Measurements from ENCODE around the gene GCLC. TPM values are rescaled to one million over a fixed set of nuclear protein-coding genes. Genes with fewer than 3 reads are reported as not detected.
A peak's percentile ranks its signal among the peaks of the same experiment; 100 is the strongest.

GCLC gene
- total RNA-seq, 2 donors from 2014 or later, result 77.1 to 81.2 TPM

DNA sequence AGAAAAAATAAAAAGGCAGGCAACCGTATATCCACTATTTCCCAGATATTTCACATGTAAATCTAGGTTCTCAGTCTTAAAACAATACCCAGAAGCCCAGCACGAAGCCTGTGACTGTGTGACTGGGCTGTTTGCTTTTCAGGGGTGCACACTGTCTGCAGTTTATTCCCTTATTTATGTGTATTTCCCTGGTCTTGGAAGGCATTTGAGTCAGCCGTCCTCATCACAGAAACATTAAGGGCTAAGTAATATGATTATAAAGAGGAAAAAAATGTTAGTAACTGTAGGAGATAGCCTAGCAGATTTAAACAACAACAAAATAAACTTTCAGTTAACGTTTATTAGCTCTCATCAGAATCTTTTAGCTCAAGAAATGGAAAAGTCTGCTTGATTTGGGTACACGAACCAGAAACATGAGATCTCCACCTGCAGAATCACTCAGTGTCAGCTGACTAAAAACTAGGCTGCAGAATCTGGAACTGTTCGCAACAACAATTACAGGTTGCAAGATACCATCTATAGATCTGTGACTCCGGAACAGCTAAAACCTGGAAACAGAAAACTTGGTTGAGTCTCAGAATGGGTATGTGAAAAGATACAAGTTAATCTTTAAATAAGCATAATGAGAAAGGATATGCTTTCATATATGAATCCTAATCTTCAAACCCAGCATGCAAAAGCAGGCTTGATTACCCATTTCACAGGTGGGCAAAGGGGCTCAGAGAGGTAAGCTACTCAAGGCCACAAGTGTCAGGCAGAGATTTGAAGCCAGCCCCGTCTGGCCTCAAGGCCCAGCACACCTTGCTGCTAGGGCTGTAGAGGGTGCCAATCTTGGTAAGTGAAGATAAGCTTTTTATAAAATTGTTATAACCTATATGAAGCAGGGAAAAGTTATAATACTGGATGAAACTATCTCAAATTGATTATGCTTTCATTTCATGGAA is 21.1 kb downstream of the GCLC start:
- 22% methylated on average over 8 of the region's 8 CpGs for WGBS
- no peak overlapping the region for H3K4me3 ChIP-seq
- TF ChIP-seq POLR2AphosphoS5 (IDR thresholded peaks at IDR 0.05) (no peak), POLR2A (IDR thresholded peaks at IDR 0.05) (no peak)
- TF ChIP-seq, protein P1, sequence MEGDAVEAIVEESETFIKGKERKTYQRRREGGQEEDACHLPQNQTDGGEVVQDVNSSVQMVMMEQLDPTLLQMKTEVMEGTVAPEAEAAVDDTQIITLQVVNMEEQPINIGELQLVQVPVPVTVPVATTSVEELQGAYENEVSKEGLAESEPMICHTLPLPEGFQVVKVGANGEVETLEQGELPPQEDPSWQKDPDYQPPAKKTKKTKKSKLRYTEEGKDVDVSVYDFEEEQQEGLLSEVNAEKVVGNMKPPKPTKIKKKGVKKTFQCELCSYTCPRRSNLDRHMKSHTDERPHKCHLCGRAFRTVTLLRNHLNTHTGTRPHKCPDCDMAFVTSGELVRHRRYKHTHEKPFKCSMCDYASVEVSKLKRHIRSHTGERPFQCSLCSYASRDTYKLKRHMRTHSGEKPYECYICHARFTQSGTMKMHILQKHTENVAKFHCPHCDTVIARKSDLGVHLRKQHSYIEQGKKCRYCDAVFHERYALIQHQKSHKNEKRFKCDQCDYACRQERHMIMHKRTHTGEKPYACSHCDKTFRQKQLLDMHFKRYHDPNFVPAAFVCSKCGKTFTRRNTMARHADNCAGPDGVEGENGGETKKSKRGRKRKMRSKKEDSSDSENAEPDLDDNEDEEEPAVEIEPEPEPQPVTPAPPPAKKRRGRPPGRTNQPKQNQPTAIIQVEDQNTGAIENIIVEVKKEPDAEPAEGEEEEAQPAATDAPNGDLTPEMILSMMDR (IDR thresholded peaks at IDR 0.05), result no peak
- intact Hi-C loops (cut with DNase I), result no loop called here
- peak overlapping the region; percentile 45 to 48 for H3K27ac ChIP-seq
- H3K9me3 ChIP-seq, result no peaks in the 10 kb centered on the region
- H3K27me3 ChIP-seq (replicated peaks; ENCODE audit: insufficient read depth), result no peaks in the 10 kb centered on the region
- DNase-seq (ENCODE audit: low spot score), result no peak
- peaks cover 9% of the 10 kb centered on the region for H3K4me1 ChIP-seq (replicated peaks)
- H3K36me3 ChIP-seq, result no peaks in the 10 kb centered on the region

DNA sequence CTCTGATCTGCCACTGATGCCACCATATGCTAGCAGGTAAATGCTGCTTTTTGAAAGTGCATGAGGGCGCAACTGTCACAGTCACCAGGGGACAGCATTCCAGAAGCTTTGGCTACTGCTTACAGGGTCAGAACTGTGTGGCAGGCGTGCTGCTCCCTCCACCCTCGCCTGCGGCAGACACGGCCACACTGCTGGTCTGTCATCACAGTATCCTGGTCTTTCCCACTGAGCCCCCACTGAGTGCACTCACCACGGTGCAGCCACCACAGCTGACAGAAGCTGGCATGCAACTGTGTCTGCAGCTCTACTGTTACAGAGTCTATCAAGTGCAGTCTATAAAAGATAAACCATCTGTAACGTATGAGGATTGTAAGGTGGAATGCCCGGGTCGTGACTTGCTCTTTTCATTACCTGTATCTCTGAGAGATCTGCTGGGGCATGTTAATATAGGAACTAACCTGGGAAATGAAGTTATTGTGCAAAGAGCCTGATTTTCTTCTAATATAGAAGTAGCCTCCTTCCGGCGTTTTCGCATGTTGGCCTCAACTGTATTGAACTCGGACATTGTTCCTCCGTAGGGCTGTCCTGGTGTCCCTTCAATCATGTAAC is 24.5 kb downstream of the GCLC start:
- Histone ChIP-seq H3K27ac (no peak overlapping the region), H3K27me3 (replicated peaks; ENCODE audit: insufficient read depth) (no peaks in the 10 kb centered on the region), H3K4me1 (replicated peaks) (peaks cover 10% of the 10 kb centered on the region), H3K9me3 (no peaks in the 10 kb centered on the region), H3K36me3 (no peaks in the 10 kb centered on the region), H3K4me3 (no peak overlapping the region)
- intact Hi-C loops (cut with DNase I), result no loop called here
- no peak for DNase-seq (ENCODE audit: low spot score)
- no peak for TF ChIP-seq POLR2AphosphoS5 (IDR thresholded peaks at IDR 0.05)
- TF ChIP-seq, protein P1 (IDR thresholded peaks at IDR 0.05), result no peak
- TF ChIP-seq POLR2A (IDR thresholded peaks at IDR 0.05), result no peak
- WGBS, result 59% methylated on average over 14 of the region's 14 CpGs

DNA sequence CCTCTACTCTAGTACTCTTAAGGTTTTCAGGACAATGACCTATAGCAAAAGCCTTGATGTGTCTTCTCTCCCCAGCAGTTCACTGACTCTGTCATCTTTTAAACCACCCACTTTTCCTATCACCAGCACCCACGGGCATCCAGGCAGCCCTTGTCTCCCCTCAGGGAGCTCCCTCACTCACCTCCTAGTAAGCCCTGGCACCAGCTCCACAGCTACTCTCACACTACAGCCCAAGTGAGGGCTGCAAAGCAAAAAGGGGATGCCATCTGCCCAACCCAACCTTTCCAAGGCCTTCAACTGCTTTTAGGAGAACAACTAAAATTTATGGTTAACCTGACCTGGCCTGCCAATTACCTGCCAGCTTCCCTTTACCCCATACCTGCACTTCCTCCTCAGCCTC is 26.0 kb downstream of the GCLC start:
- DNase-seq (ENCODE audit: low spot score), result no peak
- H3K4me3 ChIP-seq, result no peak overlapping the region
- WGBS, result 71% methylated on average over 1 of the region's 1 CpG
- no peak overlapping the region for H3K27ac ChIP-seq
- TF ChIP-seq POLR2AphosphoS5 (IDR thresholded peaks at IDR 0.05), result no peak
- no peak for TF ChIP-seq POLR2A (IDR thresholded peaks at IDR 0.05)
- TF ChIP-seq, protein P1 (IDR thresholded peaks at IDR 0.05), result no peak
- intact Hi-C loops (cut with DNase I), result no loop called here
- peaks cover 9% of the 10 kb centered on the region for H3K4me1 ChIP-seq (replicated peaks)
- H3K27me3 ChIP-seq (replicated peaks; ENCODE audit: insufficient read depth), result no peaks in the 10 kb centered on the region
- no peaks in the 10 kb centered on the region for H3K36me3 ChIP-seq
- H3K9me3 ChIP-seq, result no peaks in the 10 kb centered on the region

DNA sequence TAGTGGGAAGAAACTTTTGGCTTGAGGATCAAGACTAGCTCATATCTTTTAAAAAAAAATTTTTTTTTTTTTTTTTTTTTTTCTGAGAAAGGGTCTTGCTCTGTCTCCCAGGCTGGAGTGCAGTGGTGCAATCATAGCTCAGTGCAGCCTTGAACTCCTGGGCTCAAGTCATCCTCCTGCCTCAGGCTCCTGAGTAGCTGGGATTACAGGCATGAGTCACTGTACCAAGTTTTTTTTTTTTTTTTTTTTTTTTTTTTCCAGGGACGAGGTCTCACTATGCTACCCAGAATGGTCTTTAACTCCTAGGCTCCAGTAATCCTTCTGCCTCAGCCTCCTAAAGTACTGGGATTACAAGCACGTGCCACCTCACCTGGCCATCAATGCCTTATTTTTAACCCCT is 27.9 kb downstream of the GCLC start:
- Histone ChIP-seq H3K27ac (no peak overlapping the region), H3K4me3 (no peak overlapping the region), H3K27me3 (replicated peaks; ENCODE audit: insufficient read depth) (no peaks in the 10 kb centered on the region), H3K9me3 (no peaks in the 10 kb centered on the region), H3K4me1 (replicated peaks) (peaks cover 7% of the 10 kb centered on the region), H3K36me3 (no peaks in the 10 kb centered on the region)
- no peak for DNase-seq (ENCODE audit: low spot score)
- TF ChIP-seq POLR2AphosphoS5 (IDR thresholded peaks at IDR 0.05) (no peak), POLR2A (IDR thresholded peaks at IDR 0.05) (no peak)
- TF ChIP-seq, protein P1 (IDR thresholded peaks at IDR 0.05), result no peak
- 48% methylated on average over 2 of the region's 2 CpGs for WGBS
- intact Hi-C loops (cut with DNase I), result no loop called here
